Coronary artery (tissue), 2 donors: ENCODE data around the gene GHITM.
A peak's percentile ranks its signal among the peaks of the same experiment; 100 is the strongest.
"Not testable (repeated sequence)": the region's sequence is repeated elsewhere in the genome, so short reads cannot be mapped to it uniquely, and the experiment has no call there.

Experiments used
- DNase-seq: peaks from one replicate; pipeline ENCODE4 v3.0.0-alpha.2; 2017; ENCODE audit warnings: low spot score
- H3K27ac ChIP-seq, 2 donors: fragments of 200-600 bp; sonication (generic); one replicate each; pipeline ENCODE4 v1.5.1; 2016 to 2019
- H3K4me3 ChIP-seq: fragments of 200-600 bp; sonication (generic); 2 replicates; pipeline ENCODE4 v1.5.1; 2016; ENCODE audit warnings: mild to moderate bottlenecking, moderate library complexity
- CTCF ChIP-seq: fragments of 200-600 bp; sonication (generic); IDR thresholded peaks from one replicate; pipeline ENCODE4 v1.5.1; 2019; ENCODE audit warnings: antibody characterized with exemption

The GHITM gene

GRCh38 chr10:84139126-84140035 lies at the start of gene GHITM:
Gene GHITM, plus strand, starts transcription at chr10:84139509. Its CDS starts 1,992 bp downstream, at chr10:84141501.
- Histone ChIP-seq H3K4me3 (peak within 1 kb of the TSS; percentile 99), H3K27ac (peak within 1 kb of the TSS; percentile 91 to 98)
- peak; percentile 20 for TF ChIP-seq CTCF
- DNase-seq: peak; percentile 99

- Histone ChIP-seq H3K27ac (no peak overlapping the region), H3K4me3 (no peak overlapping the region)
- DNase-seq: no peak
- no peak for TF ChIP-seq CTCF
Observed at GRCh38 chr10:84095811-84096497, 43.4 kb upstream of the GHITM start.

GRCh38 chr10:84097787-84098353 lies 41.4 kb upstream of the GHITM start:
- no peak overlapping the region for H3K27ac ChIP-seq
- H3K4me3 ChIP-seq: no peak overlapping the region
- TF ChIP-seq CTCF: no peak
- no peak for DNase-seq

GRCh38 chr10:84098667-84099066 lies 40.6 kb upstream of the GHITM start:
- H3K27ac ChIP-seq: no peak overlapping the region
- DNase-seq: no peak
- no peak for TF ChIP-seq CTCF
- H3K4me3 ChIP-seq: no peak overlapping the region

- TF ChIP-seq CTCF: no peak
- Histone ChIP-seq H3K4me3 (no peak overlapping the region), H3K27ac (no peak overlapping the region)
- no peak for DNase-seq
Observed at GRCh38 chr10:84101042-84101441, 38.3 kb upstream of the GHITM start.

GRCh38 chr10:84108797-84109196 lies 30.5 kb upstream of the GHITM start:
- no peak overlapping the region for H3K4me3 ChIP-seq
- no peak for DNase-seq
- no peak overlapping the region for H3K27ac ChIP-seq
- no peak for TF ChIP-seq CTCF

GRCh38 chr10:84109772-84110171 lies 29.5 kb upstream of the GHITM start:
- not testable (repeated sequence) for H3K27ac ChIP-seq, DNase-seq, H3K4me3 ChIP-seq

- H3K4me3 ChIP-seq, H3K27ac ChIP-seq, DNase-seq: not testable (repeated sequence)
Observed at GRCh38 chr10:84113468-84113867, 25.8 kb upstream of the GHITM start.
